Glutamatergic neuron (in vitro differentiated cells): ENCODE results near the gene CHCHD10. TPM values are rescaled to one million over a fixed set of nuclear protein-coding genes. Genes with fewer than 3 reads are reported as not detected.

Source experiments
- DNase-seq: peaks from one replicate; pipeline ENCODE4 v3.0.0; 2022
- H3K27ac Mint-ChIP-seq: one replicate; pipeline ENCODE4 v1.8.0; 2020; ENCODE audit warnings: mild to moderate bottlenecking, mixed read lengths, inconsistent platforms; ENCODE audit not compliant: unreplicated experiment
- H3K27me3 Mint-ChIP-seq: one replicate; pipeline ENCODE4 v1.8.0; 2020; ENCODE audit warnings: mild to moderate bottlenecking, moderate library complexity, mixed read lengths, inconsistent platforms; ENCODE audit not compliant: unreplicated experiment
- H3K36me3 Mint-ChIP-seq: one replicate; pipeline ENCODE4 v1.8.0; 2020; ENCODE audit warnings: mild to moderate bottlenecking, mixed read lengths, inconsistent platforms; ENCODE audit not compliant: unreplicated experiment
- H3K4me1 Mint-ChIP-seq: one replicate; pipeline ENCODE4 v1.8.0; 2020; ENCODE audit warnings: mild to moderate bottlenecking, low read depth, mixed read lengths, inconsistent platforms; ENCODE audit not compliant: unreplicated experiment
- H3K4me3 Mint-ChIP-seq: one replicate; pipeline ENCODE4 v1.8.0; 2020; ENCODE audit warnings: mild to moderate bottlenecking, mixed read lengths, inconsistent platforms; ENCODE audit not compliant: unreplicated experiment
- H3K9me3 Mint-ChIP-seq: one replicate; pipeline ENCODE4 v1.8.0; 2020; ENCODE audit warnings: mild to moderate bottlenecking, moderate library complexity, mixed read lengths, inconsistent platforms; ENCODE audit not compliant: unreplicated experiment
- total RNA-seq: library from RNA; stranded (reverse); fragmentation: NEBNext Ultra II Directional; extraction: Animal tissue kit (Norgen Biotek cat#: 25700); gene quantifications from one replicate; pipeline ENCODE4 v1.2.1, GENCODE V29; 2021; ENCODE audit not compliant: unreplicated experiment
- TF ChIP-seq, protein P1 (sequence below): fragments of 200-600 bp; sonication (generic); IDR thresholded peaks from one replicate; pipeline ENCODE4 v1.5.0; 2021; ENCODE audit not compliant: partially characterized antibody, unreplicated experiment

The CHCHD10 gene
- total RNA-seq, 1 donor from 2014 or later: 35.9 TPM

DNA sequence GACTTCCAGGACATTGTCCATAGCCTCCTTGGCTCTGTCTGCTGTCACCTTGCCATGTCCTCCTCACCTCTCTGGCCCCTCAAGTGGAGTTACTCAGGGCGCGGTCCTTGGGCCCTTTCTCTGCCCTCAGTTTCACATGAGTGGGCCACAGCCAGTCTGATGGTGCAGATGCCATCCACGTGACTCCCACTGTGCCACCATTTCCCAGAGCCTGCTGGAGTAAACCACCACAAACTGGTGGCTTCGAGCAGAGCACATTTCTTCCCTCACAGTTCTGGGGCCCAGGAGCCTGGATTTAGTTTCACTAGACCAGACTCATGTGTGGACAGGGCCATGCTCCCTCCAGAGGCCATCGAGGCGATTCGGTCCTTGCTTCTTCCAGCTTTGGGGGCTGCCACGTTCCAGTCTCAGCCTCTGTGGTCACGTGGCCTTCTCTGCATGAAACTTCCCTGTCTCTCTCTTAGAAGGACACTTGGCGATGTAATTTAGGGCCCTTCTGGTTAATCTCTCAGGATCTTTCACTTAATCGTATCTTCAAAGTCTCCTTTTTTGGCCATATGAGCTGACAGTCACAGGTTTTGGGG is 33.6 kb upstream of the CHCHD10 start:
- peaks cover 5% of the 10 kb centered on the region for H3K27me3 Mint-ChIP-seq
- no peak overlapping the region for H3K4me3 Mint-ChIP-seq
- no peak overlapping the region for H3K27ac Mint-ChIP-seq
- H3K9me3 Mint-ChIP-seq: peaks cover 1% of the 10 kb centered on the region
- peaks cover 21% of the 10 kb centered on the region for H3K4me1 Mint-ChIP-seq
- TF ChIP-seq, protein P1, sequence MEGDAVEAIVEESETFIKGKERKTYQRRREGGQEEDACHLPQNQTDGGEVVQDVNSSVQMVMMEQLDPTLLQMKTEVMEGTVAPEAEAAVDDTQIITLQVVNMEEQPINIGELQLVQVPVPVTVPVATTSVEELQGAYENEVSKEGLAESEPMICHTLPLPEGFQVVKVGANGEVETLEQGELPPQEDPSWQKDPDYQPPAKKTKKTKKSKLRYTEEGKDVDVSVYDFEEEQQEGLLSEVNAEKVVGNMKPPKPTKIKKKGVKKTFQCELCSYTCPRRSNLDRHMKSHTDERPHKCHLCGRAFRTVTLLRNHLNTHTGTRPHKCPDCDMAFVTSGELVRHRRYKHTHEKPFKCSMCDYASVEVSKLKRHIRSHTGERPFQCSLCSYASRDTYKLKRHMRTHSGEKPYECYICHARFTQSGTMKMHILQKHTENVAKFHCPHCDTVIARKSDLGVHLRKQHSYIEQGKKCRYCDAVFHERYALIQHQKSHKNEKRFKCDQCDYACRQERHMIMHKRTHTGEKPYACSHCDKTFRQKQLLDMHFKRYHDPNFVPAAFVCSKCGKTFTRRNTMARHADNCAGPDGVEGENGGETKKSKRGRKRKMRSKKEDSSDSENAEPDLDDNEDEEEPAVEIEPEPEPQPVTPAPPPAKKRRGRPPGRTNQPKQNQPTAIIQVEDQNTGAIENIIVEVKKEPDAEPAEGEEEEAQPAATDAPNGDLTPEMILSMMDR: no peak
- H3K36me3 Mint-ChIP-seq: peaks cover 7% of the 10 kb centered on the region
- DNase-seq: no peak

DNA sequence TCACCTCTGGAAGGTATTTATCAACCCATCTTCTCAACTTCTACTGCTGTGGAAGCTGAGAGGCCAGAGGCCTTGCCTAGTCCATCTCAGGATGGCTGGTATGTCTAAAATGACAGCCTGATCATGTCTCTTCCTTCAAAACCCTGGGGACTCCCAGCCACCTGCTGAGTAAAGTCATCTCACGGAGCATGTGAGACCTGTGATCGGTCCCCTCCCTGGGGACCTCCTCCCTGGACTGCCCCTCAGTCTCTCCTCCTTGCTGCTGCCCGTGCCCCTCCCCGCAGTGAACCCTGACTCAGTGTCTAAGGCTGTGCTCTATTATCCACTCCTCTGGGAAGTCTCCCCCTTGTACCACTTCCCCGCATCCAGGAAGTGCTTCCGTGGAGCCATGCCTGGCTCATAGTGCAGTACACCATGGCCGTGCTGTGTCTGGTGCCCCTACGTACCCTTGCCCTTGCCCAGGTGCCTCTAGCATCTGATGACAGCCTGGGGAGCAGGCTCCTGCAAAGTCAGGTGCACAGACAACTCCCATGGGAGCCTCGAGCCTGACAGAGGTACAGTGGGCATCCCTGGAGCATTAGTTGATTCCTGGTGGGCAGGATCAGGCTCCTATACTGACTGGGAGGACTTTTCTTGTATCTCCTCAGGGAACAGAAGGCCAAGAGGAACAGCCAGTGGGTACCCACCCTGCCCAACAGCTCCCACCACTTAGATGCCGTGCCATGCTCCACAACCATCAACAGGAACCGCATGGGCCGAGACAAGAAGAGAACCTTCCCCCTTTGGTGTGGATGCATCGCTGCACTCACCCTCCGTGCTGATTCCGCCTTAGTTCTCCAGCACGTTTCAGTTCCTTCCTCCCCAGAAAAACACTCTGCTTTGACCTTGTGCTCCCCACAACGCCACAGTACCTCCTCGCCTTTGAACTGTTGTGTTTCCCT is 32.8 kb upstream of the CHCHD10 start:
- Mint-ChIP-seq H3K27ac (no peak overlapping the region), H3K4me3 (no peak overlapping the region), H3K4me1 (peaks cover 25% of the 10 kb centered on the region), H3K27me3 (peaks cover 5% of the 10 kb centered on the region), H3K9me3 (peaks cover 4% of the 10 kb centered on the region), H3K36me3 (peaks cover 7% of the 10 kb centered on the region)
- DNase-seq: no peak
- TF ChIP-seq, protein P1: no peak

DNA sequence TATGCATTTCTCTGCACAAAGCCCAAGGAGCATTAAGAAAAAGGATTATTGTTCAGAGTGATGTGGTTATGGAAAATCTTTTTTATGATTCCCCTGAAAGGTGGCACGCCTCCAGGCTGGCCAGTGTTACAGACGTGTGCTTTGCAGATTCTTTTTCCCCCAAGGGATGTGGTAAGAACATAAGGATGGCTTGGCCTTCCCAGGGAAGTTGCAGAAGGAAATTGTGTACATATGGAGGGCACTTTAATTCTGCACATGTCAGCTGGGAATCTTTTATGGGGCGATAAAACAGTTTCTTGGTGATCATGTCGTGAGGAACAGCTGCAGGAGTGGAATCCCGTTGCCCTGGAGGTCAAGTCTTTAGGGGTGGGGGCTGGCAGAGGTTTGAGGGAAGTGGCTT is 28.7 kb upstream of the CHCHD10 start:
- Mint-ChIP-seq H3K36me3 (peaks cover 10% of the 10 kb centered on the region), H3K4me3 (no peak overlapping the region), H3K4me1 (peaks cover 33% of the 10 kb centered on the region)

DNA sequence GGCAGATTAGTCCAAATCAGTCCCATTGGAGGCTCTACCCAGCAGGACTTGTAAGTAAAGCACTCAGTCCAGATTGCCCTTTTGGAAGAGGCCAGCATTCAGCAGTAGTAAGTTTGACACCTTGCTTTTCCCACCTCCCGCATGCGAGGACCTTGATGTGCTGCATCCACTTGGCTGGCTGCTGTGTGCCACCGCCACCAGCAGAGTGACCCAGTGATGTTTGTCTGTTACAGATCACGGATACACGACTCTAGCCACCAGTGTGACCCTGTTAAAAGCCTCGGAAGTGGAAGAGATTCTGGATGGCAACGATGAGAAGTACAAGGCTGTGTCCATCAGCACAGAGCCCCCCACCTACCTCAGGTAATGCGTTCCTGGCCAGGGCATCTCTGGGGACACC is 25.6 kb upstream of the CHCHD10 start:
- TF ChIP-seq, protein P1: no peak
- Mint-ChIP-seq H3K27me3 (peaks cover 3% of the 10 kb centered on the region), H3K4me3 (peak overlapping the region; percentile 39), H3K36me3 (peaks cover 10% of the 10 kb centered on the region), H3K9me3 (peaks cover 6% of the 10 kb centered on the region), H3K4me1 (peaks cover 43% of the 10 kb centered on the region), H3K27ac (no peak overlapping the region)
- DNase-seq: no peak

More for the DNA sequence above, 28.7 kb upstream of the CHCHD10 start:
- Mint-ChIP-seq H3K9me3 (peaks cover 5% of the 10 kb centered on the region), H3K27ac (peak overlapping the region; percentile 45), H3K27me3 (peaks cover 5% of the 10 kb centered on the region)
- TF ChIP-seq, protein P1: no peak
- DNase-seq: no peak
